SJSA1 (cell line): ENCODE measurements around the gene RNF135. TPM values are rescaled to one million over a fixed set of nuclear protein-coding genes. Genes with fewer than 3 reads are reported as not detected.
"Not testable (repeated sequence)": the region's sequence is repeated elsewhere in the genome, so short reads cannot be mapped to it uniquely, and the experiment has no call there.

Source experiments
- DNase-seq, 2 experiments: peaks; one replicate each; pipeline ENCODE4 v3.0.0-alpha.2; 2015 to 2020; ENCODE audit warnings: low spot score in 2 of 2, low read depth in 1 of 2
- H3K27ac ChIP-seq: fragments of 250-450 bp; sonication (Bioruptor Pico); 2 replicates; pipeline ENCODE4 v1.5.1; 2020; ENCODE audit warnings: mild to moderate bottlenecking, moderate library complexity
- H3K27me3 ChIP-seq: fragments of 250-450 bp; sonication (Bioruptor Pico); replicated peaks from 2 replicates; pipeline ENCODE4 v1.5.1; 2020; ENCODE audit warnings: mild to moderate bottlenecking, moderate library complexity
- H3K36me3 ChIP-seq: fragments of 250-450 bp; sonication (Bioruptor Pico); 2 replicates; pipeline ENCODE4 v1.5.1; 2020; ENCODE audit warnings: mild to moderate bottlenecking
- H3K4me1 ChIP-seq: fragments of 250-450 bp; sonication (Bioruptor Pico); replicated peaks from 2 replicates; pipeline ENCODE4 v1.6.1; 2021; ENCODE audit warnings: mild to moderate bottlenecking
- H3K4me3 ChIP-seq: fragments of 250-450 bp; sonication (Bioruptor Pico); 2 replicates; pipeline ENCODE4 v1.5.1; 2020; ENCODE audit warnings: mild to moderate bottlenecking
- H3K9me3 ChIP-seq: fragments of 250-450 bp; sonication (Bioruptor Pico); replicated peaks from 2 replicates; pipeline ENCODE4 v1.5.1; 2020; ENCODE audit warnings: mild to moderate bottlenecking
- total RNA-seq: library from RNA; depleted of rRNA; stranded (reverse); fragments of >200 nt; shearing (Covaris generic); gene quantifications from 2 replicates; pipeline ENCODE4 v1.2.3, GENCODE V29; 2014

The RNF135 gene
- total RNA-seq, 1 experiment from 2014 or later: 14.6 TPM

GRCh38 chr17:30965686-30966085, 5.2 kb upstream of the RNF135 start:
- Histone ChIP-seq H3K4me1 (peaks cover 44% of the 10 kb centered on the region), H3K27me3 (no peaks in the 10 kb centered on the region), H3K4me3 (no peak overlapping the region), H3K9me3 (no peaks in the 10 kb centered on the region), H3K27ac (0 out of 2 replicates have a peak overlapping the region, but pooled peaks have one; percentile 5), H3K36me3 (no peaks in the 10 kb centered on the region)
- DNase-seq: no peak

- DNase-seq, H3K4me3 ChIP-seq, H3K9me3 ChIP-seq, H3K27me3 ChIP-seq, H3K27ac ChIP-seq: not testable (repeated sequence)
- Histone ChIP-seq H3K4me1 (peaks cover 33% of the 10 kb centered on the region), H3K36me3 (peaks cover 17% of the 10 kb centered on the region)
Observed at GRCh38 chr17:30967911-30968310, 2.9 kb upstream of the RNF135 start.

- peak in 1 of 2 experiments; percentile 52 for DNase-seq
- Histone ChIP-seq H3K9me3 (no peaks in the 10 kb centered on the region), H3K4me3 (peak overlapping the region; percentile 83), H3K27ac (peak overlapping the region; percentile 92), H3K4me1 (peaks cover 24% of the 10 kb centered on the region), H3K36me3 (peaks cover 25% of the 10 kb centered on the region), H3K27me3 (no peaks in the 10 kb centered on the region)
Observed at GRCh38 chr17:30969989-30970830, 629 bp upstream of the RNF135 start.

GRCh38 chr17:30975042-30975820, 4.4 kb downstream of the RNF135 start:
- Histone ChIP-seq H3K36me3 (peaks cover 29% of the 10 kb centered on the region), H3K9me3 (no peaks in the 10 kb centered on the region), H3K27ac (no peak overlapping the region), H3K4me1 (peaks cover 14% of the 10 kb centered on the region), H3K27me3 (no peaks in the 10 kb centered on the region), H3K4me3 (no peak overlapping the region)
- DNase-seq: no peak

GRCh38 chr17:30979919-30980318, 9.1 kb downstream of the RNF135 start:
- H3K27me3 ChIP-seq, H3K4me1 ChIP-seq, DNase-seq, H3K4me3 ChIP-seq, H3K27ac ChIP-seq, H3K9me3 ChIP-seq: not testable (repeated sequence)
- peaks cover 12% of the 10 kb centered on the region for H3K36me3 ChIP-seq

- DNase-seq: no peak
- Histone ChIP-seq H3K4me3 (no peak overlapping the region), H3K36me3 (peaks cover 13% of the 10 kb centered on the region), H3K27me3 (no peaks in the 10 kb centered on the region), H3K9me3 (no peaks in the 10 kb centered on the region), H3K4me1 (no peaks in the 10 kb centered on the region), H3K27ac (no peak overlapping the region)
Observed at GRCh38 chr17:30981531-30982519, 11.0 kb downstream of the RNF135 start.

- Histone ChIP-seq H3K9me3 (no peaks in the 10 kb centered on the region), H3K27me3 (no peaks in the 10 kb centered on the region), H3K36me3 (peaks cover 13% of the 10 kb centered on the region), H3K4me3 (no peak overlapping the region), H3K4me1 (no peaks in the 10 kb centered on the region), H3K27ac (no peak overlapping the region)
- DNase-seq: no peak
Observed at GRCh38 chr17:30982855-30983254, 12.0 kb downstream of the RNF135 start.

- Histone ChIP-seq H3K36me3 (peaks cover 12% of the 10 kb centered on the region), H3K9me3 (no peaks in the 10 kb centered on the region), H3K27me3 (no peaks in the 10 kb centered on the region)
Observed at GRCh38 chr17:30990458-30990857, 19.6 kb downstream of the RNF135 start.

GRCh38 chr17:30992551-30992950, 21.7 kb downstream of the RNF135 start:
- Histone ChIP-seq H3K36me3 (peaks cover 22% of the 10 kb centered on the region), H3K4me1 (no peaks in the 10 kb centered on the region), H3K4me3 (no peak overlapping the region), H3K27me3 (no peaks in the 10 kb centered on the region), H3K27ac (no peak overlapping the region), H3K9me3 (no peaks in the 10 kb centered on the region)
- no peak for DNase-seq

More at GRCh38 chr17:30990458-30990857, 19.6 kb downstream of the RNF135 start:
- Histone ChIP-seq H3K4me3 (no peak overlapping the region), H3K27ac (no peak overlapping the region), H3K4me1 (no peaks in the 10 kb centered on the region)
- no peak for DNase-seq

GRCh38 chr17:30995347-30995746, 24.5 kb downstream of the RNF135 start:
- H3K27me3 ChIP-seq: no peaks in the 10 kb centered on the region
- peaks cover 39% of the 10 kb centered on the region for H3K36me3 ChIP-seq
- no peak for DNase-seq
- H3K9me3 ChIP-seq: no peaks in the 10 kb centered on the region
- no peak overlapping the region for H3K4me3 ChIP-seq
- H3K4me1 ChIP-seq: no peaks in the 10 kb centered on the region
- no peak overlapping the region for H3K27ac ChIP-seq

- Histone ChIP-seq H3K9me3 (no peaks in the 10 kb centered on the region), H3K27ac (no peak overlapping the region), H3K4me1 (no peaks in the 10 kb centered on the region), H3K36me3 (peaks cover 39% of the 10 kb centered on the region), H3K27me3 (no peaks in the 10 kb centered on the region), H3K4me3 (no peak overlapping the region)
- no peak for DNase-seq
Observed at GRCh38 chr17:30996486-30996885, 25.6 kb downstream of the RNF135 start.

GRCh38 chr17:30997270-30997669, 26.4 kb downstream of the RNF135 start:
- H3K36me3 ChIP-seq: peaks cover 40% of the 10 kb centered on the region
- H3K4me1 ChIP-seq: no peaks in the 10 kb centered on the region
- no peaks in the 10 kb centered on the region for H3K9me3 ChIP-seq
- no peaks in the 10 kb centered on the region for H3K27me3 ChIP-seq
- DNase-seq: no peak
- no peak overlapping the region for H3K27ac ChIP-seq
- H3K4me3 ChIP-seq: no peak overlapping the region

- Histone ChIP-seq H3K4me1 (no peaks in the 10 kb centered on the region), H3K27me3 (no peaks in the 10 kb centered on the region), H3K9me3 (no peaks in the 10 kb centered on the region), H3K4me3 (no peak overlapping the region), H3K36me3 (peaks cover 42% of the 10 kb centered on the region), H3K27ac (no peak overlapping the region)
- no peak for DNase-seq
Observed at GRCh38 chr17:30997842-30998241, 27.0 kb downstream of the RNF135 start.
